Stimulated activated naive CD8-positive, alpha-beta T cell treated with anti-CD3 and anti-CD28 coated beads, Interleukin-15, Interleukin-2, amounts not matched to agents 100 U/mL and 50 U/mL, for 24 hours (primary cell): ENCODE results near the gene ERH.
"Not testable (repeated sequence)": the region's sequence is repeated elsewhere in the genome, so short reads cannot be mapped to it uniquely, and the experiment has no call there.

ENCODE experiments used
- ATAC-seq: fragments of 150-1000 bp; cut with Tn5 transposase; one replicate; pipeline ENCODE4 v1.10.0; 2021
- DNase-seq: peaks from one replicate; pipeline ENCODE4 v3.0.0; 2021

The ERH gene

GRCh38 chr14:69398053-69398817 lies at the start of gene ERH, which contains the start of gene SLC39A9:
TSS of gene ERH (minus strand) at chr14:69398299. CDS start at chr14:69398233, 66 bp downstream.
TSS of gene SLC39A9 (plus strand) at chr14:69398692. CDS start at chr14:69399370, 678 bp downstream.
- DNase-seq, result peak; percentile 92
- ATAC-seq, result peak; percentile 91

GRCh38 chr14:69443296-69443805 lies 45.3 kb upstream of the ERH start:
- ATAC-seq, result no peak

GRCh38 chr14:69441948-69442347 lies 43.8 kb upstream of the ERH start:
- DNase-seq (no peak), ATAC-seq (no peak)

More at GRCh38 chr14:69443296-69443805, 45.3 kb upstream of the ERH start:
- no peak for DNase-seq

GRCh38 chr14:69439521-69440270 lies 41.6 kb upstream of the ERH start:
- DNase-seq, result no peak
- ATAC-seq, result no peak

DNA sequence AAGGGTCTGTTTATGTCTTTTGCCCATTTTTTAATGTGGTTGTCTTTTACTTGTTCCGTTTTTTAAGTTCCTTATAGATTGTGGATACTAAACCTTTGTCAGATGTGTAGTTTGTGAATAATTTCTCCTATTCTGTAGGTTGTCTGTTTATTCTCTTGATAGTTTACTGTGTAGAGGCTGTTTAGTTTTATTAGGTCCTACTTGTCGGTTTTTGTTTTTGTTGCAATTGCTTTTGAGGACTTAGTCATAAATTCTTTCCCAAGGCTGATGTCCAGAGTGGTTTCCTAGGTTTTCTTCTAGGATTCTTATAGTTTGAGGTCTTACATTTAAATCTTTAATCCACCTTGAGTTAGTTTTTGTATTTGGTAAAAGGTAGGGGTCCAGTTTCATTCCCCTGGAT lies 34.3 kb upstream of the ERH start:
- DNase-seq (no peak), ATAC-seq (no peak)

- ATAC-seq, result no peak
- no peak for DNase-seq
These were observed 32.3 kb upstream of the ERH start for GRCh38 chr14:69430306-69430939.

- ATAC-seq (no peak), DNase-seq (no peak)
These were observed 31.5 kb upstream of the ERH start for GRCh38 chr14:69429643-69430042.

- ATAC-seq (no peak), DNase-seq (no peak)
These were observed 30.3 kb upstream of the ERH start for GRCh38 chr14:69428289-69428998.

GRCh38 chr14:69427596-69427995 lies 29.5 kb upstream of the ERH start:
- no peak for DNase-seq
- ATAC-seq, result no peak

DNA sequence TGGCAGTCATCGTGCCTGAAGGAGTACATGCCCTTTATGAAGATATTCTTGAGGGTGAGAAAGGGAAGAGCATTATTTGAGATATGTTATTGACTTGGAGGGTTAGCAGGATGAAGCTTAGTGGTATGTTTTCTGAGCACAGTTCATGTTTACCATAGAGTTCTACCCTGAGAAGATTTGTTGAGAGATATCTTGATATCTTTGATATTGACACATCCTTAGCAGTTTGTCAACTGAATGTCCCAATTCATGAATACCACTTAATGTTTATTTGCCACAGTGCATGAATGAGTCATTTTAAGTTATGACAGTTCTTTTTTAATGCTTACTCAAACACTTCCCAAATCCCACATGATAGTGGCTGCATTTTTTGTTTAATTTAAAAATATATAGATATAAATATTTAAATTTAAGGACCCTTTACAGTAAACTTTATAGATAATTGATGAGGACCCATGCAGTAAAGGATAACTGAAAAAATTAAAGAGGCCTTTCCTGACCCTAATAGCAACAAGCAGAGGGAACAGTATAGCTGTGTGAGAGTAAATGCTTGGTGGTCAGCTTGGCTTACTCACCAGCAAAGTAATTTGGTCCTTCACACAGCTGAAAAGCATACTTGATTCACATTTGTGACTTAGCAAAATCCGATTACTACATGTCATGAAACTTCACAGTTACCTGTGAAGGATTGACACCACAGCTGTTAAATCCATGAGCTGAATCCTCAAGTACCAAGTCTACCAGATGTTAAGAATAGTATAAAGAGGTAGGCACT lies 26.2 kb upstream of the ERH start:
- ATAC-seq (no peak), DNase-seq (no peak)

DNA sequence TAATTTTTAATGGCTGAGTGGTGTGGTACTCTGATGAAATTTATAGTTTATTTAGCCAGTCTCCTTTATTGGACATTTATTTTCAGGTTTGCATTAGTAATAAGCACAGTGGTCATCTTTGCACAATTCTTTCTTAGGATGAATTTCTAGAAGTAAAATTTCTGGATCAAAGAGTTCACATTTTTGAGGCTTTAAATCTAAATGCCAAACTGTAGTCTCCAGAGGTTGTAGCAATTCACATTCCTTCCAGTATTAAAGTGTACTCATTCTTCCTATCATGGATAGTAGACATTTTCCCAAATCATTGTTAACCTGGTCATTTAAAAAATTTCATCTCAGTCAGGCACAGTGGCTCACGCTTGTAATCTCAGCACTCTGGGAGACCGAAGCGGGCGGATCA lies 25.2 kb upstream of the ERH start:
- DNase-seq, result no peak
- ATAC-seq, result no peak

- not testable (repeated sequence) for ATAC-seq, DNase-seq
These were observed 18.0 kb upstream of the ERH start for GRCh38 chr14:69416087-69416486.

- ATAC-seq, result no peak
- no peak for DNase-seq
These were observed 15.4 kb upstream of the ERH start for GRCh38 chr14:69413483-69413882.

- ATAC-seq (no peak), DNase-seq (no peak)
These were observed 10.3 kb upstream of the ERH start for GRCh38 chr14:69408331-69408960.

GRCh38 chr14:69405762-69406161 lies 7.7 kb upstream of the ERH start:
- ATAC-seq (no peak), DNase-seq (no peak)

DNA sequence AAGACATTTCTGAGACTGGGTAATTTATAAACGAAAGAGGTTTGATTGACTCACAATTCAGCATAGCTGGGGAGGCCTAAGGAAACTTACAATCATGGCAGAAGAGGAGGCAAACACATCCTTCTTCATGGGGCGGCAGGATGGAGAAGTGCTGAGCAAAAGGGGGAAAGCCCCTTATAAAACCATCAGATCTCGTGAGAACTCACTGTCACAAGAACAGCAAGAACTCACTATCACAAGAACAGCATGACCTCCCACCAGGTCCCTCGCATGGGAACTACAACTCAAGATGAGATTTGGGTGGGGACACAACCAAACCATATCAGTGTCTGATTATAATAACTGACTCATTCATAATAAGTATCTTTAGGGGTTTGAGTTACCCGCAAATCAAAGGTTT lies 6.8 kb upstream of the ERH start:
- ATAC-seq, result no peak
- no peak for DNase-seq

- ATAC-seq (no peak), DNase-seq (no peak)
These were observed 6.4 kb upstream of the ERH start for GRCh38 chr14:69404478-69404877.

DNA sequence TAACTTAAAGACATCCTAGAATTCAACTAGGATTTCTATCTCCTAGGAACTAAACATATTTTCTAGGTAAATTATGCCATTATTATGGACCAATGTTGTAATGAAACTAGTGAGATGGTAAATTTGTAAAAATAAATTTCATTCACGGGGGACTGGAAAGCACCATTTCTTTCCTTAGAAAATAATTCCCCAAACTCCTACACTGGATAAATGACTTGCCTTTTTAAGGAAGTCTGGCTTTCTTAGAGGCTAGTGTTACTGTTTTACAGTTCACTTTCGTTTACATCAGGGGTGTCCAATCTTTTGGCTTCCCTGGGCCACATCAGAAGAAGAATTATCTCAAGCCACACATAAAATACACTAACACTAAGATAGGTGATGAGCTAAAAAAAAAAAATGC lies 3.7 kb upstream of the ERH start:
- ATAC-seq (no peak), DNase-seq (no peak)

- ATAC-seq (no peak), DNase-seq (no peak)
These were observed 2.1 kb upstream of the ERH start for GRCh38 chr14:69400154-69400553.

- ATAC-seq (no peak), DNase-seq (no peak)
These were observed 1.7 kb upstream of the ERH start for GRCh38 chr14:69399750-69400149.

DNA sequence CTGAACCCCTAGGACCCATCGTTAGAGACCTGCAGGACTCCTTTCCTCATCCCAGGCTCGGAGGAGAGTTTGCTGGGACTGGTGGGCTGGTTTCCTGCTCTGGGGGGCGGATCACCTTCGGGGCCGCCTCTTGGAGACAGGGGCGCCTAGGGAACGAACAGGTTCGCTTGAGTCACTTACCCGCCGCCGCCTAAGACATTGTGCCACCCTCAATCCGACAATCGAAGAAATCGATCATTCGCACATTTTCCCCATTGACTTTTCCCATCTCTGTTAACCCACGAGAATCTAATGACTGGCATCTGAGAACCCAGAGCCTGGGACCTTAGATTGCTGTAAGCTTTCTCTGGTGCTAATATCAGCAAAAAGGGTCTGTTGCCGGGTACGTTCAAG lies 715 bp upstream of the ERH start:
- DNase-seq (no peak), ATAC-seq (peak; percentile 34)
